Panc1 (cell line): ENCODE data around the gene PCYT1B. TPM values are rescaled to one million over a fixed set of nuclear protein-coding genes. Genes with fewer than 3 reads are reported as not detected.

ENCODE experiments used
- ATAC-seq: fragments of 200-7000 bp; cut with Tn5 transposase; 2 replicates; pipeline ENCODE4 v1.9.1; 2020; ENCODE audit warnings: mild to moderate bottlenecking, moderate library complexity
- BruUV-seq: library from RNA; stranded (reverse); fragments of 400-500 nt; replicated peaks from 2 replicates; lab custom pipeline; 2021; lab: Mats Ljungman, UMichigan
- CTCF ChIA-PET: fragments of 300-600 bp; sonication (Branson Sonifier 250); formaldehyde crosslinking; loops from one replicate; lab custom pipeline; 2022; ENCODE audit warnings: antibody characterized with exemption; lab: Charles Lee
- POLR2A ChIA-PET: fragments of 300-600 bp; sonication (Branson Sonifier 250); formaldehyde crosslinking; loops from one replicate; lab custom pipeline; 2022; ENCODE audit warnings: antibody characterized with exemption; lab: Charles Lee
- DNase-seq: peaks from one replicate; pipeline ENCODE4 v3.0.0-alpha.2; 2010; ENCODE audit warnings: low read depth, low spot score
- H3K27ac ChIP-seq: 2 replicates; pipeline ENCODE4 v1.5.1; 2011; ENCODE audit warnings: mild to moderate bottlenecking, low read length, inconsistent platforms
- H3K27me3 ChIP-seq: fragments of 200-500 bp; sonication (Bioruptor generic); 2 replicates; pipeline ENCODE4 v1.6.0; 2014; ENCODE audit warnings: low read length, inconsistent platforms; ENCODE audit not compliant: control insufficient read depth, insufficient read depth
- H3K36me3 ChIP-seq: fragments of 200-500 bp; sonication (Bioruptor generic); 2 replicates; pipeline ENCODE4 v1.5.1; 2014; ENCODE audit warnings: inconsistent platforms, mild to moderate bottlenecking, low read length, moderate library complexity; ENCODE audit not compliant: control insufficient read depth, insufficient read depth
- H3K4me1 ChIP-seq: 2 replicates; pipeline ENCODE4 v1.5.1; 2011; ENCODE audit warnings: inconsistent platforms, mild to moderate bottlenecking, low read length, moderate library complexity; ENCODE audit not compliant: control insufficient read depth, insufficient read depth
- H3K4me3 ChIP-seq, 2 experiments: 2 replicates each; pipeline ENCODE4 v1.5.1; 2011 to 2012; ENCODE audit warnings: low read depth in 2 of 2, low read length in 2 of 2, mild to moderate bottlenecking in 2 of 2, inconsistent platforms in 1 of 2, moderate library complexity in 1 of 2
- H3K9me3 ChIP-seq: fragments of 200-500 bp; sonication (Bioruptor generic); 2 replicates; pipeline ENCODE4 v1.5.1; 2014; ENCODE audit warnings: low read depth, mild to moderate bottlenecking, inconsistent platforms, low read length, moderate library complexity; ENCODE audit not compliant: control insufficient read depth, insufficient read depth
- CTCF ChIP-seq: fragments of 450-650 bp; IDR thresholded peaks from 2 replicates; pipeline ENCODE4 v1.5.1; 2017; ENCODE audit warnings: mild to moderate bottlenecking
- POLR2AphosphoS5 ChIP-seq: IDR thresholded peaks from 2 replicates; pipeline ENCODE4 v1.6.1; 2012; ENCODE audit warnings: mild to moderate bottlenecking, low read depth, low read length, moderate library complexity
- REST ChIP-seq, 2 experiments: IDR thresholded peaks; 2 replicates each; pipeline ENCODE4 v1.6.1; 2011 to 2012; ENCODE audit warnings: low read depth in 2 of 2, control low read depth in 1 of 2, low read length in 1 of 2, mild to moderate bottlenecking in 1 of 2, moderate library complexity in 1 of 2; ENCODE audit not compliant: insufficient read depth in 1 of 2
- SIN3A ChIP-seq: IDR thresholded peaks from 2 replicates; pipeline ENCODE4 v1.6.1; 2012; ENCODE audit warnings: low read depth, mild to moderate bottlenecking, low read length, moderate library complexity, borderline replicate concordance; ENCODE audit not compliant: insufficient read depth
- TCF7L2 ChIP-seq: IDR thresholded peaks from 2 replicates; pipeline ENCODE4 v1.6.1; 2011; ENCODE audit warnings: mild to moderate bottlenecking, low read depth, low read length, inconsistent platforms
- in situ Hi-C: cut with HindIII; loops from 2 replicates; pipeline ENCODE4 v1.10.0; 2016; ENCODE audit warnings: low sequenced_read_pairs, low pct_unique_long_range_greater_than_20kb
- intact Hi-C: fragments of 100-400 bp; cut with micrococcal nuclease; formaldehyde crosslinking; loops from one replicate; pipeline ENCODE4 v1.10.0; 2022; ENCODE audit not compliant: unreplicated experiment
- total RNA-seq: library from RNA; stranded (reverse); gene quantifications from one replicate; pipeline ENCODE4 v1.2.1, GENCODE V29; 2021; ENCODE audit not compliant: unreplicated experiment

PCYT1B gene
- total RNA-seq, 1 experiment from 2014 or later: 0.03 TPM

GRCh38 chrX:24659106-24659505 lies 12.0 kb upstream of the PCYT1B start:
- TF ChIP-seq TCF7L2 (no peak), CTCF (no peak), POLR2AphosphoS5 (no peak), REST (IDR thresholded peaks at IDR 0.05; ENCODE audit: insufficient read depth in 1 of 2, low read depth in 2 of 2, low read length in 1 of 2) (no peak), SIN3A (no peak)
- no TSS peak for BruUV-seq
- POLR2A ChIA-PET: no interaction called here
- Histone ChIP-seq H3K4me1 (no peaks in the 10 kb centered on the region), H3K27ac (no peak overlapping the region), H3K36me3 (no peaks in the 10 kb centered on the region), H3K27me3 (no peaks in the 10 kb centered on the region), H3K9me3 (no peaks in the 10 kb centered on the region), H3K4me3 (no peak overlapping the region)
- DNase-seq (no peak), ATAC-seq (no peak)
- intact Hi-C loops (no loop called here), in situ Hi-C loops (no loop called here)
- CTCF ChIA-PET: no interaction called here

GRCh38 chrX:24658421-24658820 lies 11.3 kb upstream of the PCYT1B start:
- H3K9me3 ChIP-seq: no peaks in the 10 kb centered on the region
- DNase-seq (no peak), ATAC-seq (no peak)
- CTCF ChIA-PET: no interaction called here
- intact Hi-C loops: no loop called here
- no peak overlapping the region for H3K27ac ChIP-seq
- POLR2A ChIA-PET: no interaction called here
- no peaks in the 10 kb centered on the region for H3K4me1 ChIP-seq
- no peaks in the 10 kb centered on the region for H3K27me3 ChIP-seq
- TF ChIP-seq POLR2AphosphoS5 (no peak), TCF7L2 (no peak), REST (IDR thresholded peaks at IDR 0.05; ENCODE audit: insufficient read depth in 1 of 2, low read depth in 2 of 2, low read length in 1 of 2) (no peak), CTCF (no peak), SIN3A (no peak)
- H3K4me3 ChIP-seq: no peak overlapping the region
- BruUV-seq: no TSS peak
- no peaks in the 10 kb centered on the region for H3K36me3 ChIP-seq
- in situ Hi-C loops: no loop called here
